CD4-positive, alpha-beta T cell treated with Interleukin-17A for 1 hour (primary cell): ENCODE measurements around the gene CLDN14.

Source experiments
- DNase-seq: peaks from one replicate; pipeline ENCODE4 v3.0.0-alpha.2; 2020

The CLDN14 gene

GRCh38 chr21:36466061-36466511, 13.8 kb downstream of the CLDN14 start:
- no peak for DNase-seq

GRCh38 chr21:36465478-36465877, 14.4 kb downstream of the CLDN14 start:
- no peak for DNase-seq

GRCh38 chr21:36464590-36464989, 15.3 kb downstream of the CLDN14 start:
- no peak for DNase-seq

- DNase-seq: no peak
Observed at GRCh38 chr21:36463991-36464390, 15.9 kb downstream of the CLDN14 start.

GRCh38 chr21:36463204-36463603, 16.7 kb downstream of the CLDN14 start:
- no peak for DNase-seq

- no peak for DNase-seq
Observed at GRCh38 chr21:36461918-36462486, 17.9 kb downstream of the CLDN14 start.

DNA sequence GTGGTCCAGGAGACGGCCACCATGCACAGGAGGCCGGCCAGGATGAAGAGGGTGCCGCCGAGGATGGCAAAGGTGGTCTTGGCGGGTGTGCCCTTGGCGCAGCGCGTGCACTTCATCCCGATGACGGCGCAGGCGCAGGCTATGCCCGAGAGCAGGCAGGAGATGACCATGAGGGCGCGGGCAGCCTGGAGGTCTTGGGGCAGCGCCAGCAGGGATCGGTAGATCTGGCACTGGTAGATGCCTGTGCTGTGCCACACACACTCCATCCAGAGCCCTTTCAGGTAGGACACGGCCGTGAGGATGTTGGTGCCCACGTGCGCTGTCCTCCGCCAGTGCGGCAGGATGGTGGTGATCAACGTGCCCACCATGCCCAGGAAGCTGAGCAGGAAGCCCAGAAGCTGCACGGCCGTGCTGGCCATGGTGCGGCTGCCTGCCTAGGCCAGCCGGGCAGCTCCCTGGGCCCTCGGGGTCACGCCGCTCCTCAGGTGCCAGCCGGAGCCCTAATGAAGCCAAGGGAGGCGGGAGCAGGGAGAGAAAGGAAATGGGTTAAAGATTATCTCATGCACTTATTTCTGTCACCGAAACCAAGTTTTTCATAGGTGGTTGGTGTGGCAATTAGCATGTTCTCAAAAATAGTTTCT, 18.5 kb downstream of the CLDN14 start:
- no peak for DNase-seq

GRCh38 chr21:36460866-36461265, 19.1 kb downstream of the CLDN14 start:
- no peak for DNase-seq

DNA sequence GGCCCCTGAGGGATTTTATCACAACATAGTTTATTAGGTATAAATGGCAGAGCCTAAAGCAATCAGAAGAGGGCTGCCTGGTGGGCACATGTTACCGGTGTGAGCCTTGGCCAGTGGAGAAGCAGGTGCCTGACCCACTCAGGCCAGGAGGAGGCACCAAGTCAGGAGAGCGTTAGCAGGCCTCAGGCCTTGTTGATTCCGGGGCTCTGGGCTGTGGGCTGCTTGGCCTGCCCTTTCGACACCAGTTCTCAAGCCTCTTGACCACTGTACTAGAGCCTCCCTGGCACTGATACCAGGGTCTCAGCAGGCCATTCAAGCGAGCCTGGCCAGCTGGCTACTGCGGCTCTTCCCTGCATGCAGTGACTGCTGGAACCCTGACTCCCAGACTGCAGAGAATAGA, 20.8 kb downstream of the CLDN14 start:
- no peak for DNase-seq

GRCh38 chr21:36456729-36457414, 23.1 kb downstream of the CLDN14 start:
- no peak for DNase-seq

GRCh38 chr21:36454706-36455105, 25.2 kb downstream of the CLDN14 start:
- DNase-seq: no peak

DNA sequence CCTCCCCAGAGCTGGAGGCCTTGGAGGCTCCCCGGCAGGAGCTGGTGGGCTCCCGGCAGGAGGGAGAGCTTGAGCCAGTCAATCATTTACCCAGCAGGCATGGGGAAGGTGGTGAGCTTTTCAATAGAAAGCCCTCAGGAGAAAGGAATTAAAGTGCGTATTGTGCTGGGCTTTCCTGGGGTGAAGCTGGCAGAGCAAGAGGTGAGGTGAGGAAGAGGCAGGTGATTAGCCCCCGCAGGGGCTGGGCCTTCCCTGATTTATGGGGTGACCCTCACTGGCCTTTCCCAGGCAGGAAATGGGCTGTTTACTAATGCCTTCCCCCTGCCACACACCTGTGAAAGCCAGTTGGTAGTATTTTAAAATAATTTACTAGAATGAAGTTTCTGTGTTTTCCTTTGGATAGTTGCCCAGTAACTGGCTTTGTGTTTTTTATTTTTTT, 25.8 kb downstream of the CLDN14 start:
- no peak for DNase-seq

DNA sequence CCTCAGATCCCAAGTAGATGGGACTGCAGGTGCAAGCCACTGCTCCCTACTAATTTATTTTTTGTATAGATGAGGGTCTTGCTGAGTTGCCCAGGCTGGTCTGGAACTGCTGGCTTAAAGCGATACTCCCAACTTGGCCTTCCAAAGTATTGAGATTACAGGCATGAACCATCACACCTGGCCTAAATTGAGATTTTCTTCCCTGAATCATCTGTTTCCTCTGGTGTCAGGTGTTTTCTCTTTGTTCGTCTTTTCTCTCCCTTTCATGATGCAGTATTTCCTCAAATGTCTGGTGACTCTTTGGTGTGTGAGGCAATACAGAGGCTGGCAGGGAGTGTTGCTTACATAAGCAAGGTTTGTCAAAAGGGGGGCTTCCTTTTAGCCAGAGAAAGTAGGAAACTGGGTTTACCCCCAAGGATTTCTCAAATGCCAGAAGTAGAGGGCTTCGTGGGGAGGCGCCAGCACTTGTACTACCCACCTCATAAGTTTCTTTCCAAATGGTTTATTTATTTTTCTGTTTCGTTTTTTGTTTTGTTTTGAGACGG, 27.6 kb downstream of the CLDN14 start:
- no peak for DNase-seq

GRCh38 chr21:36451506-36451905, 28.4 kb downstream of the CLDN14 start:
- DNase-seq: no peak

DNA sequence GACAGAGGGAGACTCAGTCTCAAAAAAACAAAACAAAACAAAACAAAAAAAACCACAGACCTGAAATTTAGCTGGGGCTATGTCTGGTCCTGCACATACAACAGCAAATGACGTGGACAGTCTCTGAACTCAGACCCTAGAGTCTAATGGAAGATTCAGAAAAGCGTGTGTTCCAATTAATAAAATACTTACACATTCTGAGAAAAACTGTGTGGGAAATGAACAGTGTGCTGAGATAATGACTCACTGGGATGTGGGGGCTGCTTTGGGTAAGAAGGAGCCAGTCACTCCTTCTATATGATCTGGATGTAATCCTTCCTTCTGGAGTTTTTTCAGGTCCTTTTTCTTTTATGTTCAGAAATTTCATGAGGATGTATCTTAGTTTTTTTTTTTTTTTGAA, 29.4 kb downstream of the CLDN14 start:
- DNase-seq: no peak

- DNase-seq: no peak
Observed at GRCh38 chr21:36446301-36446700, 33.6 kb downstream of the CLDN14 start.

DNA sequence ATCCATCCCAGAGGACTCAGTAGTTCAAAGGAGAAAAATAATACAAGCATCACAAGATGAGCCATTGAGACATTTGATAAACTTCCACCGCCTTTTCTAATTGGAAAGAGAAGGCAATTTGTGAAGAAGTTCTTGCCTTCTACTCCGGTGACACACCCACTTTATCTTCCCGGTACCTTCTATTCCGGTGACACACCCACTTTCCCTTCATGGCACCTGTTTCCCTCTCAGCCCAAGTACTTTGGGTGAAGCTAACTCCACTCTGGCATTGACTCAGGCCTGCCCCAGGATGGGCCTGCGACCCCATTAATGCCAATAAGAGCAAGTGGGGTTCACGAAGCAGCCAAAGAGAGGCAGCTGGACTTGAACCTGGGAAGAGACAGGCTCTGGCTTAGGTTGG, 38.2 kb downstream of the CLDN14 start:
- DNase-seq: no peak

GRCh38 chr21:36437745-36438128, 42.2 kb downstream of the CLDN14 start:
- DNase-seq: no peak

DNA sequence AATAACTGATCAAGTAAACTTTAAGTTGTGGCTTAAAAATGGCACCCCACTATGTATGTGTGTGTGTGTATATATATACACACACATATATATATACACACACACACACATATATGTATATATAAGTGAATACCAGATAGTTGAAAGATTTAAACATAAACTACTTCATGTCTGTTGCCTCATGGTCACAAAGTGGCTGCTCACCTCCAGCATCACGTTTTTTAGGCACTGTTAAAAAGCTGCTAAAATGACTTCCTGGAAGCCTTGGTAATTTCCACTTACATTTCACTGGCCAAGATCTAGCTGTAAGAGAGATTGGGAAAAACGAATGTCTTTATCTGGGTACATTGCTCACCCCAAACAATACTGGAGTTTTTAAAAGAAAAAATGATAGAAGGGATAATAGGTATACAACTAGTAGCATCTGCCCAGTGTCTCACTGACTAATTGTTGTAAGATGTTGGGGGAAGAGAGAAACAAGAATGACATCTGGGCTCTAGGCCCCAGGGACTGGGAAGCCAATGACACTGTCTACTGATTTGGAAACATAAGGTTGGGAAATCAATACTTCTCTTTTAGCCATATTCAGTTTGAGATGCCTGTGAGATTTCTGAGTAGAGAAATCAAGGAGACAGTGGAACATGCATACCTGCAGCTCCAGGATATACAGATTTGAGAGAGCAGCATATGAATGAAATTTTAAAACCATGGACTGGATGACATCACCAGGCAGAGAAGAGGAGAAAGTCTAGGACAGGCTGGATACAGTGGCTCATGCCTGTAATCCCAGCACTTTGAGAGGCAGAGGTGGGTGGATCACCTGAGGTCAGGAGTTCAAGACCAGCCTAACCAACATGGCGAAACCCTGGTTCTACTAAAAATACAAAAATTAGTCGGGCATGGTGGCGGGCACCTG, 42.8 kb downstream of the CLDN14 start:
- DNase-seq: no peak

DNA sequence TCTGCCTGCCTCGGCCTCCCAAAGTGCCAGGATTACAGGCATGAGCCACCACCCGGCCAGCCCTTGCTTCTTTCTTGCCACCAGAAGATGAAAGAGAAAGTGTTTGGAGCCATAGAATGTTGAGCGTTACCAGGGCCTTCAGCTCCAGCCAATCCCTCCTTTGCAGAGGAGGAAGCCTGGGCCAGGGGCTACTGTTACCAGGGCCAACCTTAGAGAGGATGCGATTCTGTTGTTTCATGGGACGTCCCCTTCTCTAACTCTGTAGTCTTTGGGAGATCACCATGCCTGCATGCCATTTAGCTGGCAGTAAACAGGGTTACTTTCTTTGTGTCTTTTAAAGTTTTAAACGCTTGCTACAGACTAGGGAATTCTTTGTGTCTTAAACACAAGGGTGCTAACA, 45.8 kb downstream of the CLDN14 start:
- DNase-seq: no peak

DNA sequence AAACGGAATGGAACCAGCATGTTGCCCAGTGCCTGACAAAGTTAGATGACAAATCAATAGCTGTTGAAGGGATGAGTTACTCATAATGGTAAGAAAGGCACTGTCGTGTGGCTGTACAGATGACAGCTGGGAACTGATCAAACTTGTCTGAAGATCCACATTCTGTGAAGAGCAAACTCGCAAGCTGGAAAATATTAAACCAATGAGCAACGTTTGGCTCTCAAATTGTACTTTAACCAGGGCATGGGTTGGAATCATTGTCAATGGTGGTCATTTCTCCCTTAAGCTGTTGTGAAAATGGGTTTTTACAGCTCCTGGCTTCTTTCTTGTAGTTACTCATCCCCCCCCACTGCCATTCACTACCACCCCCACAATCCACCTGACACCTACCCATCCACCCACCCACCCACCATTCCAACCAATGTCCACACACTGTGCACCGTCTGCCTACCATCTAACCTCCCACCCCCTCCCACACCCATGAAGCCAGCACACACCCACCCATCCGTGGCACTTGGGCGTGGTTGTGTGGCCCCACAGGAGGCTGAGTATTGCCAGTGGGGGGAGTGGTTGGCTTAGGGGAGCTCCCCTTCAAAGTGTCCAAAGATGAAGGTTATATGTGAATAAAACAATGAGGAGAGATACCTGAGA, 46.7 kb downstream of the CLDN14 start:
- no peak for DNase-seq

DNA sequence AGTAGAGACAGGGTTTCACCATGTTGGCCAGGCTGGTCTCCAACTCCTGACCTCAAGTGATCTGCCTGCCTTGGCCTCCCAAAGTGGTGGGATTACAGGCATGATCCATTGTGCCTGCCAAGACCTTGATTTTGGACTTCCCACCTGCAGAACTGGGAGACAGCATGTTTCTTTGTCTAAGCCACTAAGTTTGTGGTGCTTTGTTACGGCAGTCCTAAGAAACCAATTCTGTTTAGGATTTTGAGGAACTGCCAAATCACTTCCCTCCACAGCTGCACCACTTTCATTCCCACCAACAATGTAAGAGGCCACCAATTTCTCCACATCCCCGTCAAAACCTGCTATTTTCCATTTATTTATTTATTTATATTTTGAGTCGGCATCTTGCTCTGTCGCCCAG, 48.7 kb downstream of the CLDN14 start:
- no peak for DNase-seq

DNA sequence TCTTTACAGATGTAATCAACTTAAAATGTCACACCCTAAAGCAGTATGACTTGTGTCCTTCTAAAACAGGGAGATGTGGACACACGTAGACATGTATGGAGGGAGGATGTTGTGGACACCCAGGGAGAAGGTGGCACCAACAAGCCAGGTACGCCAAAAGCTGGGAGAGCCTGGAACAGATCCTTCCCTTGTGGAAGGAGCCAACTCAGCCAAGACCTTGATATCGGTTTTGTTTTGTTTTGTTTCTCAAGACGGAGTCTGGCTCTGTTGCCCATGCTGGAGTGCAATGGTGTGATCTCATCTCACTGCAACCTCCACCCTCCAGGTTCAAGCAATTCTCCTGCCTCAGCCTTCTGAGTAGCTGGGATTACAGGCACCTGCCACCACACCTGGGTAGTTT, 49.1 kb downstream of the CLDN14 start:
- DNase-seq: no peak
